Naive thymus-derived CD8-positive, alpha-beta T cell (primary cell): ENCODE measurements around the gene SLC25A13. TPM values are rescaled to one million over a fixed set of nuclear protein-coding genes. Genes with fewer than 3 reads are reported as not detected.

Experiments used
- ATAC-seq, 2 donors: fragments of 150-1000 bp; cut with Tn5 transposase in 1 of 2; sonication (Bioruptor Pico), chemical (Tn5 transposase) in 1 of 2; 1 replicate in 1 of 2; 2 replicates in 1 of 2; pipeline ENCODE4 v1.10.0; 2021; ENCODE audit warnings: mild to moderate bottlenecking in 2 of 2, moderate library complexity in 2 of 2
- POLR2A ChIA-PET: fragments of 350-600 bp; sonication (Branson Sonifier 250); formaldehyde crosslinking; loops from one replicate; lab custom pipeline; 2021; ENCODE audit warnings: antibody characterized with exemption; lab: Charles Lee
- DNase-seq, 10 donors: peaks; one replicate each; pipeline versions ENCODE4 v3.0.0 to v3.0.0-alpha.2; 2020 to 2022
- H3K27ac Mint-ChIP-seq, 10 donors: one replicate each; pipeline ENCODE4 v1.8.0; 2020 to 2022; ENCODE audit warnings: mild to moderate bottlenecking in 10 of 10, mixed read lengths in 10 of 10, moderate library complexity in 4 of 10, inconsistent platforms in 1 of 10
- H3K27me3 Mint-ChIP-seq, 5 donors: one replicate each; pipeline ENCODE4 v1.8.0; 2021 to 2022; ENCODE audit warnings: mixed read lengths in 5 of 5
- H3K36me3 Mint-ChIP-seq, 3 donors: one replicate each; pipeline ENCODE4 v1.8.0; 2020 to 2022; ENCODE audit warnings: mixed read lengths in 3 of 3, mild to moderate bottlenecking in 2 of 3, inconsistent platforms in 1 of 3
- H3K4me1 Mint-ChIP-seq, 4 donors: one replicate each; pipeline ENCODE4 v1.8.0; 2021 to 2022; ENCODE audit warnings: mixed read lengths in 4 of 4
- H3K4me3 Mint-ChIP-seq, 10 donors: one replicate each; pipeline ENCODE4 v1.8.0; 2020 to 2022; ENCODE audit warnings: mild to moderate bottlenecking in 10 of 10, mixed read lengths in 10 of 10, moderate library complexity in 6 of 10, inconsistent platforms in 1 of 10
- H3K9me3 Mint-ChIP-seq, 9 donors: one replicate each; pipeline ENCODE4 v1.8.0; 2020 to 2022; ENCODE audit warnings: mixed read lengths in 9 of 9, mild to moderate bottlenecking in 3 of 9, inconsistent platforms in 1 of 9, moderate library complexity in 1 of 9
- polyA plus RNA-seq, 3 donors: library from polyadenylated mRNA; unstranded; fragments of 300-500 nt; fragmentation: Illumina TruSeq; gene quantifications; one replicate each; pipeline ENCODE4 v1.2.3, GENCODE V29; 2021
- total RNA-seq, 8 experiments: library from RNA in 2 of 8; stranded (reverse) in 2 of 8; gene quantifications; one replicate each; pipeline ENCODE4 v1.2.3 and lab custom pipeline; 2021 to 2026

Gene SLC25A13
- total and polyA plus RNA-seq, 5 experiments from 2014 or later, result 3.1 to 12.1 (median 5.8) TPM

- peaks cover 0 to 20% (median under 1%) of the 10 kb centered on the region in 4 donors for H3K4me1 Mint-ChIP-seq
- no peak overlapping the region for H3K4me3 Mint-ChIP-seq
- POLR2A ChIA-PET, result no interaction called here
- DNase-seq (no peak), ATAC-seq (no peak)
- no peak overlapping the region for H3K27ac Mint-ChIP-seq
- peaks cover 0 to 3% (median 0%) of the 10 kb centered on the region in 9 donors for H3K9me3 Mint-ChIP-seq
- no peaks in the 10 kb centered on the region for H3K27me3 Mint-ChIP-seq
- peaks cover 21 to 24% (median 22%) of the 10 kb centered on the region in 3 donors for H3K36me3 Mint-ChIP-seq
These were observed 88.3 kb downstream of the SLC25A13 start for GRCh38 chr7:96233528-96234154.

GRCh38 chr7:96233084-96233483 lies 88.8 kb downstream of the SLC25A13 start:
- peaks cover 0 to 3% (median 0%) of the 10 kb centered on the region in 9 donors for H3K9me3 Mint-ChIP-seq
- H3K4me1 Mint-ChIP-seq, result peaks cover 0 to 20% (median under 1%) of the 10 kb centered on the region in 4 donors
- H3K4me3 Mint-ChIP-seq, result no peak overlapping the region
- no peaks in the 10 kb centered on the region for H3K27me3 Mint-ChIP-seq
- POLR2A ChIA-PET, result no interaction called here
- no peak overlapping the region for H3K27ac Mint-ChIP-seq
- H3K36me3 Mint-ChIP-seq, result peaks cover 21 to 24% (median 22%) of the 10 kb centered on the region in 3 donors
- DNase-seq (no peak), ATAC-seq (no peak)

DNA sequence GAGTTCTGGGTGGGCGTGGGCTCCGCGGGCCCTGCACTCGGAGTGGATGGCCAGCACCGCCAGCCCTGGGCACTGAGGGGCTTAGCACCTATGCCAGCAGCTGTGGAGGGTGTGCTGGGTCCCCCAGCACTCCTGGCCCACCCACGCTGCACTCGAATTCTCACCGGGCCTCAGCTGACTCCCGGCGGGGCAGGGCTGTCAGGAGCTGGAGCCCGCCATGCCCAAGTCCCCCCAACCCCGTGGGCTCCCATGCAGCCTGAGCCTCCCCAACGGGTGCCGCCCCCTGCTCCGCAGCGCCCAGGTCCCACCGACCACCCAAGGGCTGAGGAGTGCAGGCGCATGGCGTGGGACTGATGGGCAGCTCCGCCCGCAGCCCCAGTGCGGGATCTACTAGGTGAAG lies 93.1 kb downstream of the SLC25A13 start:
- DNase-seq (peak in 1 of 10 donors; percentile 2), ATAC-seq (no peak)
- peaks cover 0 to 3% (median 0%) of the 10 kb centered on the region in 9 donors for H3K9me3 Mint-ChIP-seq
- POLR2A ChIA-PET, result no interaction called here
- H3K4me3 Mint-ChIP-seq, result no peak overlapping the region
- no peak overlapping the region for H3K27ac Mint-ChIP-seq
- no peaks in the 10 kb centered on the region for H3K27me3 Mint-ChIP-seq
- H3K36me3 Mint-ChIP-seq, result peaks cover 17 to 21% (median 19%) of the 10 kb centered on the region in 3 donors
- H3K4me1 Mint-ChIP-seq, result no peaks in the 10 kb centered on the region

DNA sequence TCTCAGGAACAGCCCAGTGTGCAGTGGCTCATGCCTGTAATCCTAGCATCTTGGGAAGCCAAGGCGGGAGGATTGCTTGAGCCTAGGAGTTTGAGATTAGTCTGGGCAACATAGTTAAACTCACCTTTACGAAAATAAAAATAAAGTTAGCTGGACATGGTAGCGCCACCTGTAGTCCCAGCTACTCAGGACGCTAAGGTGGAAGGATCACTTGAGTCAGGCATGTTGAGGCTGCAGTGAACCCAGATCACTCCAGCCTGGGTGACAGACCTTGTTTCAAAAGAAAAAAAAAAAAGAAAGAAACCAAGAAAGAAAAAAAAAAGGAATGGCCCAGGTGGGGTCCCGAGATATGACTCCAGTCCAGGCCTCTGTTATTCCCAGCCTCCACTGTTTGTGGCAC lies 96.6 kb downstream of the SLC25A13 start:
- no peak overlapping the region for H3K4me3 Mint-ChIP-seq
- POLR2A ChIA-PET, result no interaction called here
- ATAC-seq, result no peak
- no peak overlapping the region for H3K27ac Mint-ChIP-seq
- H3K4me1 Mint-ChIP-seq, result no peaks in the 10 kb centered on the region
- peaks cover 5 to 7% (median 6%) of the 10 kb centered on the region in 3 donors for H3K36me3 Mint-ChIP-seq
- no peaks in the 10 kb centered on the region for H3K27me3 Mint-ChIP-seq
- H3K9me3 Mint-ChIP-seq, result no peaks in the 10 kb centered on the region
- no peak for DNase-seq

GRCh38 chr7:96224685-96225084 lies 97.2 kb downstream of the SLC25A13 start:
- Mint-ChIP-seq H3K27ac (no peak overlapping the region), H3K27me3 (no peaks in the 10 kb centered on the region), H3K9me3 (no peaks in the 10 kb centered on the region), H3K4me3 (no peak overlapping the region), H3K4me1 (no peaks in the 10 kb centered on the region), H3K36me3 (peaks cover 0 to 5% (median 4%) of the 10 kb centered on the region in 3 donors)
- DNase-seq (peak in 1 of 10 donors; percentile 5), ATAC-seq (no peak)
- POLR2A ChIA-PET, result no interaction called here

- H3K4me1 Mint-ChIP-seq, result no peaks in the 10 kb centered on the region
These were observed 97.8 kb downstream of the SLC25A13 start for GRCh38 chr7:96224073-96224472.

DNA sequence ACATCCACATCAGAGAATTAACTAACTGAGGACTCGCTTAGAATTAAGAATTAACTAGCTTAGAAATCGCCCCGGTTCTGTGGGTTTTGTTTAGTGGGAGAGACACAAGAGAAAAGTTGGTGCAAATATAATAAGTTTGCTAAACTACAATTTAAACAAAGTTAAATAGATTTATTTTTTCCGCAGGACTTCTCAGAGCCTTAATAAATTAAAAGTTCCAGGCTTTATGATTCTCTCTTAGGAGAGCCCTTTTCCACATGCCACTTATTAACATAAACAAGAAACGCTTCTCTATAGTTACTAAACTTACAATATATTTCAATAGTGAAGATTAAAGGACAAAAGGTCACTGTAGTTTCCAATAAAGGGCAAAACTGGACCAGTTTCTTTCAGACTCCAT lies 100.0 kb downstream of the SLC25A13 start:
- no peak for DNase-seq
- Mint-ChIP-seq H3K9me3 (no peaks in the 10 kb centered on the region), H3K27me3 (no peaks in the 10 kb centered on the region), H3K36me3 (no peaks in the 10 kb centered on the region), H3K4me1 (no peaks in the 10 kb centered on the region), H3K4me3 (no peak overlapping the region), H3K27ac (no peak overlapping the region)
- POLR2A ChIA-PET, result no interaction called here
- ATAC-seq, result no peak

More at GRCh38 chr7:96224073-96224472, 97.8 kb downstream of the SLC25A13 start:
- Mint-ChIP-seq H3K36me3 (no peaks in the 10 kb centered on the region), H3K27ac (no peak overlapping the region), H3K9me3 (no peaks in the 10 kb centered on the region), H3K27me3 (no peaks in the 10 kb centered on the region), H3K4me3 (no peak overlapping the region)
- DNase-seq, result no peak
- ATAC-seq, result no peak
- POLR2A ChIA-PET, result no interaction called here

DNA sequence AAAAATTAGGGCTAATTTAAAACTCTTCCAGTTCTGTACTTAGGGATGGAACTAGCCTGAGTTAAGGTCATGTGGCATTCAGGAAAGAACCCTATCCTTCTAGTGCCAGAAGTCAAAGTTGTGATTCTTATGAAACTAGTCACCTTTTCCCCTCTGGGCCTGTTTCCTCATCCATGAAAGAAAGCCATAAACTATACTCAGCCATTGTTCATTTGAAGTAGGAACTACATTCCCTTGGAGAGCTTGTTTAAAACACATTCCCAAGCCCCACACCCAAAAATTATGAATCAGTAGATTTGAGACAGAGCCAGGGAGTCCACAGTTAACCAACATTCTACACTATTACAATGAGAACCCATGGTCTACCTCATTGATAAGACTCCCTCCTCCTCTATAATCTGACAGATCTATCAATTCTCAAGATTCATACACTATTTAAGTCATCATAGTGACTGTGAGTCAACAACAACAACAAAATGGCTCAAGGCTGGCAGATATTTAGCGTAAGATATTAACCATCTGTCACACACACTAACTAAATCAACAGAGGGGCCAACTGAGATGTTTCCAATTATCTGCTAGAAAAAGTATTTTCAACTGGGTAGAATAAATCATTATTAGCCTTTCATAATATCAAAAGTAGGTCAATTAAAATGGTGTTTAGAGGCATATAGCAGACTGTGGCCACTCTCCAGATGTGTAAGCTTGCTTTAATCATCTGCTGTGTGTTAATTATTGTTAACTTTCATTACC lies 102.3 kb downstream of the SLC25A13 start:
- Mint-ChIP-seq H3K27ac (no peak overlapping the region), H3K27me3 (no peaks in the 10 kb centered on the region), H3K4me3 (no peak overlapping the region), H3K9me3 (peaks cover 0 to 7% (median 0%) of the 10 kb centered on the region in 9 donors), H3K36me3 (peaks cover 0 to 7% (median 5%) of the 10 kb centered on the region in 3 donors), H3K4me1 (no peaks in the 10 kb centered on the region)
- POLR2A ChIA-PET, result no interaction called here
- ATAC-seq (no peak), DNase-seq (no peak)

GRCh38 chr7:96218664-96219243 lies 103.1 kb downstream of the SLC25A13 start:
- H3K27me3 Mint-ChIP-seq, result no peaks in the 10 kb centered on the region
- no peak overlapping the region for H3K4me3 Mint-ChIP-seq
- peaks cover 0 to 7% (median 0%) of the 10 kb centered on the region in 9 donors for H3K9me3 Mint-ChIP-seq
- no peaks in the 10 kb centered on the region for H3K4me1 Mint-ChIP-seq
- DNase-seq (no peak), ATAC-seq (no peak)
- H3K36me3 Mint-ChIP-seq, result peaks cover 0 to 7% (median 5%) of the 10 kb centered on the region in 3 donors
- no peak overlapping the region for H3K27ac Mint-ChIP-seq
- POLR2A ChIA-PET, result no interaction called here

DNA sequence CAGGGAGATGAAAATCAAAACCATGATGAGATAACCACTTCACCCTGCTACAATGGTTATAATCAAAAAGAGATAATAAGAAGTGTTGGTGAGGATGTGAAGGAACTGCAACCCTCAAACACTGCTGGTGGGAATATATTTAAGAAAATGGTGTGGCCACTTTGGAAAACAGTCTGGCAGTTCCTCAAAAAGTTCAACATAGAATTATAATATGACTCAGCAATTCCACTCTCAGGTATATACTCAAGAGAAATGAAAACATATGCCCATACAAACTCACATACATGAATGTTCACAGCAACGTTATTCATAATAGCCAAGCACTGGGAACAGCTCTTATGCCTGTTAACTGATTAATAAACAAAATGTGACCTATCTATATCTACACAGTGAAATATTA lies 104.8 kb downstream of the SLC25A13 start:
- H3K27ac Mint-ChIP-seq, result no peak overlapping the region
- no peak overlapping the region for H3K4me3 Mint-ChIP-seq
- peaks cover 0 to 1% (median 0%) of the 10 kb centered on the region in 4 donors for H3K4me1 Mint-ChIP-seq
- DNase-seq (no peak), ATAC-seq (no peak)
- H3K27me3 Mint-ChIP-seq, result no peaks in the 10 kb centered on the region
- H3K36me3 Mint-ChIP-seq, result peaks cover 0 to 7% (median 5%) of the 10 kb centered on the region in 3 donors
- POLR2A ChIA-PET, result no interaction called here
- peaks cover 0 to 7% (median 0%) of the 10 kb centered on the region in 9 donors for H3K9me3 Mint-ChIP-seq

GRCh38 chr7:96216373-96216772 lies 105.5 kb downstream of the SLC25A13 start:
- DNase-seq (no peak), ATAC-seq (no peak)
- POLR2A ChIA-PET, result no interaction called here
- no peak overlapping the region for H3K4me3 Mint-ChIP-seq
- H3K27me3 Mint-ChIP-seq, result no peaks in the 10 kb centered on the region
- no peak overlapping the region for H3K27ac Mint-ChIP-seq
- peaks cover 0 to 7% (median 5%) of the 10 kb centered on the region in 3 donors for H3K36me3 Mint-ChIP-seq
- H3K9me3 Mint-ChIP-seq, result peaks cover 0 to 7% (median 0%) of the 10 kb centered on the region in 9 donors
- peaks cover 0 to 3% (median 0%) of the 10 kb centered on the region in 4 donors for H3K4me1 Mint-ChIP-seq

GRCh38 chr7:96212474-96212873 lies 109.4 kb downstream of the SLC25A13 start:
- no peak for ATAC-seq
- H3K36me3 Mint-ChIP-seq, result peaks cover 5 to 14% (median 11%) of the 10 kb centered on the region in 3 donors
- H3K4me3 Mint-ChIP-seq, result no peak overlapping the region
- peaks cover 0 to 3% (median 0%) of the 10 kb centered on the region in 4 donors for H3K4me1 Mint-ChIP-seq
- H3K27me3 Mint-ChIP-seq, result no peaks in the 10 kb centered on the region
- DNase-seq, result no peak
- peaks cover 0 to 7% (median 0%) of the 10 kb centered on the region in 9 donors for H3K9me3 Mint-ChIP-seq
- no peak overlapping the region for H3K27ac Mint-ChIP-seq
- POLR2A ChIA-PET, result no interaction called here

- H3K9me3 Mint-ChIP-seq, result peaks cover 0 to 7% (median 0%) of the 10 kb centered on the region in 9 donors
- no peak for ATAC-seq
- H3K4me1 Mint-ChIP-seq, result peaks cover 0 to 3% (median 0%) of the 10 kb centered on the region in 4 donors
- H3K27ac Mint-ChIP-seq, result no peak overlapping the region
- H3K27me3 Mint-ChIP-seq, result no peaks in the 10 kb centered on the region
- no peak for DNase-seq
- peaks cover 5 to 17% (median 12%) of the 10 kb centered on the region in 3 donors for H3K36me3 Mint-ChIP-seq
- H3K4me3 Mint-ChIP-seq, result no peak overlapping the region
- POLR2A ChIA-PET, result no interaction called here
These were observed 109.9 kb downstream of the SLC25A13 start for GRCh38 chr7:96211954-96212353.
